ENCODE results near the gene MYOCOS.
"Not testable (repeated sequence)": the region's sequence is repeated elsewhere in the genome, so short reads cannot be mapped to it uniquely, and the experiment has no call there.

Gene MYOCOS

GRCh38 chr1:171622152-171622462 is at the start of gene MYOCOS:
MYOCOS (plus strand) TSS chr1:171622243; CDS start chr1:171623884, 1,641 bp downstream.
- no peak for DNase-seq

- no peak for DNase-seq
These were observed 45.9 kb upstream of the MYOCOS start for GRCh38 chr1:171576144-171576543.

- DNase-seq: no peak
These were observed 40.8 kb upstream of the MYOCOS start for GRCh38 chr1:171581226-171581625.

- no peak for DNase-seq
These were observed 40.3 kb upstream of the MYOCOS start for GRCh38 chr1:171581766-171582165.

- DNase-seq: no peak
These were observed 39.5 kb upstream of the MYOCOS start for GRCh38 chr1:171582589-171582988.

GRCh38 chr1:171583591-171584201 is 38.3 kb upstream of the MYOCOS start:
- DNase-seq: peak in 6 of 58 donors; percentile 1 to 42 (median 12)

- no peak for DNase-seq
These were observed 36.3 kb upstream of the MYOCOS start for GRCh38 chr1:171585715-171586114.

GRCh38 chr1:171588230-171588629 is 33.8 kb upstream of the MYOCOS start:
- DNase-seq: peak in 4 of 58 donors; percentile 5 to 17 (median 12)

- no peak for DNase-seq
These were observed 32.0 kb upstream of the MYOCOS start for GRCh38 chr1:171590022-171590421.

GRCh38 chr1:171595324-171595723 is 26.7 kb upstream of the MYOCOS start:
- no peak for DNase-seq

GRCh38 chr1:171596119-171596518 is 25.9 kb upstream of the MYOCOS start:
- DNase-seq: no peak

GRCh38 chr1:171596705-171597104 is 25.3 kb upstream of the MYOCOS start:
- DNase-seq: no peak

GRCh38 chr1:171597203-171597602 is 24.8 kb upstream of the MYOCOS start:
- no peak for DNase-seq

GRCh38 chr1:171600310-171600709 is 21.7 kb upstream of the MYOCOS start:
- DNase-seq: not testable (repeated sequence)

GRCh38 chr1:171600862-171601261 is 21.2 kb upstream of the MYOCOS start:
- peak in 1 of 58 donors; percentile 7 for DNase-seq

GRCh38 chr1:171603042-171603441 is 19.0 kb upstream of the MYOCOS start:
- DNase-seq: not testable (repeated sequence)

- peak in 11 of 58 donors; percentile 1 to 56 (median 12) for DNase-seq
These were observed 15.6 kb upstream of the MYOCOS start for GRCh38 chr1:171606402-171606941.

GRCh38 chr1:171610385-171610784 is 11.7 kb upstream of the MYOCOS start:
- DNase-seq: peak in 1 of 58 donors; percentile 20

GRCh38 chr1:171611306-171611705 is 10.7 kb upstream of the MYOCOS start:
- DNase-seq: no peak

GRCh38 chr1:171613282-171613681 is 8.8 kb upstream of the MYOCOS start:
- DNase-seq: no peak

GRCh38 chr1:171615122-171615906 is 6.7 kb upstream of the MYOCOS start:
- DNase-seq: not testable (repeated sequence)

- DNase-seq: no peak
These were observed 5.5 kb upstream of the MYOCOS start for GRCh38 chr1:171616586-171616985.

Data from anterior cingulate cortex (tissue), 58 donors.